ENCODE data around the gene NT5DC4. TPM values are rescaled to one million over a fixed set of nuclear protein-coding genes. Genes with fewer than 3 reads are reported as not detected.

NT5DC4 gene
- total RNA-seq, 1 experiment from 2014 or later, result not detected

DNA sequence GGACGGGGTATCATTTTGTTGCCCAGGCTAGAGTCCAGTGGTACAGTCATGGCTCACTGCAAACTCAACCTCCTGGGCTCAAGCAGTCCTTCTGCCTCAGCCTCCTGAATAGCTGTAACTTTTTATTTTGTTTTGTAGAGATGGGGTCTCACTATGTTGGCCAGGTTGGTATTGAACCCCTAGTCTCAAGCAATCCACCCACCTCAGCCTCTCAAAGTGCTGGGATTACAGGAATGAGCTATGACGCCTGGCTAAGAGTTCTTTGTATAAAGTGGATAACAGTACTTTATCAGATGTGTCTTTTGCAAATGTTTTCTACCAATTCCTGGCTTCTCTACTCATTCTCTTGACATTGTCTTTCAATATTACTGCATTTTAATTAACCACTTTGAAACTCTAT lies 17.1 kb upstream of the NT5DC4 start:
- ChIA-PET POLR2A (no interaction called here), CTCF (no interaction called here)
- in situ Hi-C loops (cut with HindIII; ENCODE audit: low pct_unique_long_range_greater_than_20kb, low sequenced_read_pairs), result no loop called here

DNA sequence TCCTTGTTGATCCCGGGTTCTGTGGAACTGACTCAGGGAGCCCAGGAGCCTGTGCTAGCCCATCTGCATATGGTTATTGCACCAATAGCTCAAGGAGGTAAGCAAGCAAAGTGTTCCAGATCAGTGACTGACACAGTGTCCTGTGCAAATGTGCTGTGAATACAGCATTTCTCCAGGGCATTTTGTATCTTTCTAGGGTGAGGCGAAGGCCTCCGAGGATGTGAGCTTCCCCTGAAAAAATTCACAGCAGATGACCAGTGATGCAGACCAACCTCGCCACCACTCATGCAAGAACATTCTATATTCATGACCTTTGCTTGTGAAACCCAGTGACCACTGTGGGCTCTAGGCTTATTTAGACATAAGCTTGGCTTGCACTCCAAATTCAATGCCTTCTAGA lies 15.2 kb upstream of the NT5DC4 start:
- CTCF ChIA-PET, result no interaction called here
- in situ Hi-C loops (cut with HindIII; ENCODE audit: low pct_unique_long_range_greater_than_20kb, low sequenced_read_pairs), result no loop called here

More for the DNA sequence above, 17.1 kb upstream of the NT5DC4 start:
- Histone ChIP-seq H3K4me1 (ENCODE audit: control insufficient read depth, insufficient read depth, low read length) (no peaks in the 10 kb centered on the region), H3K4me3 (ENCODE audit: low read depth in 2 of 2, low read length in 2 of 2) (no peak overlapping the region), H3K9me3 (ENCODE audit: control insufficient read depth, insufficient read depth, low read depth, low read length) (no peaks in the 10 kb centered on the region), H3K36me3 (ENCODE audit: control insufficient read depth, insufficient read depth, low read length) (no peaks in the 10 kb centered on the region), H3K27me3 (ENCODE audit: control insufficient read depth, insufficient read depth, low read length) (no peaks in the 10 kb centered on the region), H3K27ac (ENCODE audit: low read length) (no peak overlapping the region)
- intact Hi-C loops (cut with micrococcal nuclease; ENCODE audit: unreplicated experiment), result no loop called here
- BruUV-seq (replicated peaks), result no TSS peak
- no peak for ATAC-seq
- DNase-seq (ENCODE audit: low read depth, low spot score), result no peak
- TF ChIP-seq, protein P1, sequence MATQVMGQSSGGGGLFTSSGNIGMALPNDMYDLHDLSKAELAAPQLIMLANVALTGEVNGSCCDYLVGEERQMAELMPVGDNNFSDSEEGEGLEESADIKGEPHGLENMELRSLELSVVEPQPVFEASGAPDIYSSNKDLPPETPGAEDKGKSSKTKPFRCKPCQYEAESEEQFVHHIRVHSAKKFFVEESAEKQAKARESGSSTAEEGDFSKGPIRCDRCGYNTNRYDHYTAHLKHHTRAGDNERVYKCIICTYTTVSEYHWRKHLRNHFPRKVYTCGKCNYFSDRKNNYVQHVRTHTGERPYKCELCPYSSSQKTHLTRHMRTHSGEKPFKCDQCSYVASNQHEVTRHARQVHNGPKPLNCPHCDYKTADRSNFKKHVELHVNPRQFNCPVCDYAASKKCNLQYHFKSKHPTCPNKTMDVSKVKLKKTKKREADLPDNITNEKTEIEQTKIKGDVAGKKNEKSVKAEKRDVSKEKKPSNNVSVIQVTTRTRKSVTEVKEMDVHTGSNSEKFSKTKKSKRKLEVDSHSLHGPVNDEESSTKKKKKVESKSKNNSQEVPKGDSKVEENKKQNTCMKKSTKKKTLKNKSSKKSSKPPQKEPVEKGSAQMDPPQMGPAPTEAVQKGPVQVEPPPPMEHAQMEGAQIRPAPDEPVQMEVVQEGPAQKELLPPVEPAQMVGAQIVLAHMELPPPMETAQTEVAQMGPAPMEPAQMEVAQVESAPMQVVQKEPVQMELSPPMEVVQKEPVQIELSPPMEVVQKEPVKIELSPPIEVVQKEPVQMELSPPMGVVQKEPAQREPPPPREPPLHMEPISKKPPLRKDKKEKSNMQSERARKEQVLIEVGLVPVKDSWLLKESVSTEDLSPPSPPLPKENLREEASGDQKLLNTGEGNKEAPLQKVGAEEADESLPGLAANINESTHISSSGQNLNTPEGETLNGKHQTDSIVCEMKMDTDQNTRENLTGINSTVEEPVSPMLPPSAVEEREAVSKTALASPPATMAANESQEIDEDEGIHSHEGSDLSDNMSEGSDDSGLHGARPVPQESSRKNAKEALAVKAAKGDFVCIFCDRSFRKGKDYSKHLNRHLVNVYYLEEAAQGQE (IDR thresholded peaks at IDR 0.05; ENCODE audit: insufficient read depth in 1 of 2, low read depth in 2 of 2, low read length in 1 of 2), result no peak
- TF ChIP-seq POLR2AphosphoS5 (IDR thresholded peaks at IDR 0.05; ENCODE audit: low read depth, low read length) (no peak), TCF7L2 (IDR thresholded peaks at IDR 0.05; ENCODE audit: low read depth, low read length) (no peak), SIN3A (IDR thresholded peaks at IDR 0.05; ENCODE audit: borderline replicate concordance, insufficient read depth, low read depth, low read length) (no peak)
- TF ChIP-seq, protein P2, sequence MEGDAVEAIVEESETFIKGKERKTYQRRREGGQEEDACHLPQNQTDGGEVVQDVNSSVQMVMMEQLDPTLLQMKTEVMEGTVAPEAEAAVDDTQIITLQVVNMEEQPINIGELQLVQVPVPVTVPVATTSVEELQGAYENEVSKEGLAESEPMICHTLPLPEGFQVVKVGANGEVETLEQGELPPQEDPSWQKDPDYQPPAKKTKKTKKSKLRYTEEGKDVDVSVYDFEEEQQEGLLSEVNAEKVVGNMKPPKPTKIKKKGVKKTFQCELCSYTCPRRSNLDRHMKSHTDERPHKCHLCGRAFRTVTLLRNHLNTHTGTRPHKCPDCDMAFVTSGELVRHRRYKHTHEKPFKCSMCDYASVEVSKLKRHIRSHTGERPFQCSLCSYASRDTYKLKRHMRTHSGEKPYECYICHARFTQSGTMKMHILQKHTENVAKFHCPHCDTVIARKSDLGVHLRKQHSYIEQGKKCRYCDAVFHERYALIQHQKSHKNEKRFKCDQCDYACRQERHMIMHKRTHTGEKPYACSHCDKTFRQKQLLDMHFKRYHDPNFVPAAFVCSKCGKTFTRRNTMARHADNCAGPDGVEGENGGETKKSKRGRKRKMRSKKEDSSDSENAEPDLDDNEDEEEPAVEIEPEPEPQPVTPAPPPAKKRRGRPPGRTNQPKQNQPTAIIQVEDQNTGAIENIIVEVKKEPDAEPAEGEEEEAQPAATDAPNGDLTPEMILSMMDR (IDR thresholded peaks at IDR 0.05), result no peak

More for the DNA sequence above, 15.2 kb upstream of the NT5DC4 start:
- H3K4me3 ChIP-seq (ENCODE audit: low read depth in 2 of 2, low read length in 2 of 2), result no peak overlapping the region
- H3K27me3 ChIP-seq (ENCODE audit: control insufficient read depth, insufficient read depth, low read length), result no peaks in the 10 kb centered on the region
- H3K36me3 ChIP-seq (ENCODE audit: control insufficient read depth, insufficient read depth, low read length), result no peaks in the 10 kb centered on the region
- POLR2A ChIA-PET, result interaction anchor here (0.6 kb wide), 2 partner anchors 22 to 60 kb away, joined by 3 to 6 read pairs; partner anchors contain the start of gene SLC20A1
- H3K9me3 ChIP-seq (ENCODE audit: control insufficient read depth, insufficient read depth, low read depth, low read length), result no peaks in the 10 kb centered on the region
- no peak overlapping the region for H3K27ac ChIP-seq (ENCODE audit: low read length)
- no peaks in the 10 kb centered on the region for H3K4me1 ChIP-seq (ENCODE audit: control insufficient read depth, insufficient read depth, low read length)
- ATAC-seq (no peak), DNase-seq (ENCODE audit: low read depth, low spot score) (no peak)
- TF ChIP-seq, protein P2 (IDR thresholded peaks at IDR 0.05), result no peak
- TF ChIP-seq SIN3A (IDR thresholded peaks at IDR 0.05; ENCODE audit: borderline replicate concordance, insufficient read depth, low read depth, low read length) (no peak), POLR2AphosphoS5 (IDR thresholded peaks at IDR 0.05; ENCODE audit: low read depth, low read length) (no peak)
- TF ChIP-seq, protein P1 (IDR thresholded peaks at IDR 0.05; ENCODE audit: insufficient read depth in 1 of 2, low read depth in 2 of 2, low read length in 1 of 2), result no peak
- intact Hi-C loops (cut with micrococcal nuclease; ENCODE audit: unreplicated experiment), result no loop called here
- no TSS peak for BruUV-seq (replicated peaks)

Measured in Panc1 (cell line).